Activated B cell treated with CpG ODN at 0.5 μM for 24 hours (primary cell): ENCODE measurements around the gene PITRM1. TPM values are rescaled to one million over a fixed set of nuclear protein-coding genes. Genes with fewer than 3 reads are reported as not detected.

ENCODE experiments used
- ATAC-seq: fragments of 200-7000 bp; cut with Tn5 transposase; one replicate; pipeline ENCODE4 v1.10.0; 2021; ENCODE audit warnings: low read depth, mild to moderate bottlenecking, moderate library complexity
- CTCF ChIA-PET: fragments of 350-600 bp; sonication (Branson Sonifier 250); formaldehyde crosslinking; loops from one replicate; lab custom pipeline; 2021; ENCODE audit warnings: antibody characterized with exemption; lab: Charles Lee
- POLR2A ChIA-PET: fragments of 350-600 bp; sonication (Branson Sonifier 250); formaldehyde crosslinking; loops from one replicate; lab custom pipeline; 2021; ENCODE audit warnings: antibody characterized with exemption; lab: Charles Lee
- DNase-seq: peaks from one replicate; pipeline ENCODE4 v3.0.0; 2022
- H3K27ac Mint-ChIP-seq: one replicate; pipeline ENCODE4 v1.8.0; 2020; ENCODE audit warnings: mixed read lengths
- H3K27me3 Mint-ChIP-seq: one replicate; pipeline ENCODE4 v1.8.0; 2021; ENCODE audit warnings: mixed read lengths
- H3K36me3 Mint-ChIP-seq: one replicate; pipeline ENCODE4 v1.8.0; 2021; ENCODE audit warnings: low read depth, mixed read lengths
- H3K4me1 Mint-ChIP-seq: one replicate; pipeline ENCODE4 v1.8.0; 2021; ENCODE audit warnings: mixed read lengths
- H3K4me3 Mint-ChIP-seq: one replicate; pipeline ENCODE4 v1.8.0; 2020; ENCODE audit warnings: mild to moderate bottlenecking, mixed read lengths
- H3K9me3 Mint-ChIP-seq: one replicate; pipeline ENCODE4 v1.8.0; 2020; ENCODE audit warnings: mixed read lengths
- intact Hi-C: fragments of 100-400 bp; cut with micrococcal nuclease; formaldehyde crosslinking; loops from one replicate; pipeline ENCODE4 v1.15.1; 2024
- total RNA-seq: library from RNA; stranded (reverse); gene quantifications from 2 replicates; pipeline ENCODE4 v1.2.3, GENCODE V29; 2022
- TF ChIP-seq, protein P1 (sequence below): fragments of 200-600 bp; IDR thresholded peaks from one replicate; pipeline ENCODE4 v1.8.0; 2022; ENCODE audit warnings: antibody characterized with exemption, mild to moderate bottlenecking

Gene PITRM1
- total RNA-seq, 1 donor from 2014 or later = 60.7 TPM

DNA sequence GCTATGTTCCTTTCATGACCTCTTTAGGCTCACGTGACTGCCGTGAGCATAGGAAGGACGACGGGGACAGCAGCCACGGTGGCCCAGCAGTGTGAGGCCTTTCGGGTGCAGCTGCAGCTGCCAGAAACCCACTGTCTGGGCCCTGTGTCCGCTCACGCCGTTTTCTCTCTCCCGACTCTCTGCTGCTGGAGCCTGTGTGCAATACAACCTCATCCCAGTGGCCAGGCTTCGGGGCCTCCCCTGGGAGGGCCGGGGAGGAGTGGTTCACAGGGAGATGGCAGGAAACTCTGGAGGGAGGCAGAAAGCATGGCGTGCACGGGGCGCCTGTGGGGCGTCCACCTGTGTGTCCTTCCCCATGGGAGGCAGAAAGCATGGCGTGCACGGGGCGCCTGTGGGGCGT, 66.7 kb downstream of the PITRM1 start:
- TF ChIP-seq, protein P1, sequence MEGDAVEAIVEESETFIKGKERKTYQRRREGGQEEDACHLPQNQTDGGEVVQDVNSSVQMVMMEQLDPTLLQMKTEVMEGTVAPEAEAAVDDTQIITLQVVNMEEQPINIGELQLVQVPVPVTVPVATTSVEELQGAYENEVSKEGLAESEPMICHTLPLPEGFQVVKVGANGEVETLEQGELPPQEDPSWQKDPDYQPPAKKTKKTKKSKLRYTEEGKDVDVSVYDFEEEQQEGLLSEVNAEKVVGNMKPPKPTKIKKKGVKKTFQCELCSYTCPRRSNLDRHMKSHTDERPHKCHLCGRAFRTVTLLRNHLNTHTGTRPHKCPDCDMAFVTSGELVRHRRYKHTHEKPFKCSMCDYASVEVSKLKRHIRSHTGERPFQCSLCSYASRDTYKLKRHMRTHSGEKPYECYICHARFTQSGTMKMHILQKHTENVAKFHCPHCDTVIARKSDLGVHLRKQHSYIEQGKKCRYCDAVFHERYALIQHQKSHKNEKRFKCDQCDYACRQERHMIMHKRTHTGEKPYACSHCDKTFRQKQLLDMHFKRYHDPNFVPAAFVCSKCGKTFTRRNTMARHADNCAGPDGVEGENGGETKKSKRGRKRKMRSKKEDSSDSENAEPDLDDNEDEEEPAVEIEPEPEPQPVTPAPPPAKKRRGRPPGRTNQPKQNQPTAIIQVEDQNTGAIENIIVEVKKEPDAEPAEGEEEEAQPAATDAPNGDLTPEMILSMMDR = no peak
- POLR2A ChIA-PET = no interaction called here
- DNase-seq = no peak

DNA sequence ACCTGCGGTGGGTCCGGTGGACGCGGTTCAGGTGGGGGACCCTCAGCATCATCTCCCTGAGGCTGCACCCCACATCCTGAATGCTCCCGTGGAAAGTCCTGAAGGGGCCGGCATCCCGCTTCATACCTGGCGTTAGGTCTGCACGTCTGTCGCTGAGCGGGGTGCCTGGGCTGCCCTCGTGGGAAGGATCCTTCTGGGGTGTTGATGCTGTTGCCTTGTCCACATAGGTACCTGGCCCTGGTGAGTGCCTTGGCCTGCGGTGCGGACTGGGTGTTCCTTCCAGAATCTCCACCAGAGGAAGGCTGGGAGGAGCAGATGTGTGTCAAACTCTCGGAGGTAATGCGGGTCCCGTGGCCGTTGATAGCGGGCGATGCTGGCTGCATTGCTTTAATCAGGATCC, 67.4 kb downstream of the PITRM1 start:
- H3K9me3 Mint-ChIP-seq = no peaks in the 10 kb centered on the region
- no peak overlapping the region for H3K4me3 Mint-ChIP-seq
- DNase-seq = no peak
- no peaks in the 10 kb centered on the region for H3K4me1 Mint-ChIP-seq
- no peak overlapping the region for H3K27ac Mint-ChIP-seq
- H3K27me3 Mint-ChIP-seq = no peaks in the 10 kb centered on the region
- intact Hi-C loops = no loop called here
- ATAC-seq = no peak
- TF ChIP-seq, protein P1 = no peak
- ChIA-PET CTCF (no interaction called here), POLR2A (no interaction called here)
- peaks cover 82% of the 10 kb centered on the region for H3K36me3 Mint-ChIP-seq

More for the DNA sequence above, 66.7 kb downstream of the PITRM1 start:
- H3K4me1 Mint-ChIP-seq = peaks cover 4% of the 10 kb centered on the region
- H3K4me3 Mint-ChIP-seq = no peak overlapping the region
- peaks cover 80% of the 10 kb centered on the region for H3K36me3 Mint-ChIP-seq
- no peaks in the 10 kb centered on the region for H3K27me3 Mint-ChIP-seq
- CTCF ChIA-PET = no interaction called here
- intact Hi-C loops = no loop called here
- no peak overlapping the region for H3K27ac Mint-ChIP-seq
- no peak for ATAC-seq
- H3K9me3 Mint-ChIP-seq = no peaks in the 10 kb centered on the region

DNA sequence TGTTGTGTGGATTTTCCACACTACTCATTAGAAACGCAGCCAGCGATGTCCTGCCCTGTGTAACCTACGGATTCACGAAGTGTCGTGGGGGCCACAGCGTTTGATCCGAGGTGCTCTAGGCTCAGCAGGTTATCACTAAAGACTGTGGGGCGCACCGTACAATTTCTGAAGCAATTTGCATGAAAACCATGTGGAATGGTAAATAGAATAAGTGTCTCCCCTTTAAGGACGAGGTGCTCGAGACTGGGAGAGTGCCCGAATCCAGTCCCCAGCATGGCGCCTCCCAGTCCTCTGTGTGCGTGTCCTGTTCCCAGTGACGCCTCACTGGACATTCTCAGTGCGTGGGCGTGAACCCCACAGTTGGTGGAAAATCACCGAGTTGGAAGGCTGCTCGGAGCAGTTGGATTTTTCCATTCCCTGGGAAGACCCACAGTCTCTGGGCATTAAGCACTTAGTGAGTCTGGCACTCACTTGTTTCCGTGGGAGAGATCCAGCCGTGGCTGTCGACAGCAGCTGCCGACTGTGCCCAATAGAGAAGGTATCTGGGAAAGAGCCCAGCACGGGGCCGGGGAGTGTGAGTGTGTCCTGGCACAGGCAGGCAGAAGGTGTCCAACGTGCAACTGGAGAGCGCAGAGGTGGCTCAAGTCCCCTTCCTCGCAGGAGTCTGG, 68.2 kb downstream of the PITRM1 start:
- Mint-ChIP-seq H3K9me3 (no peaks in the 10 kb centered on the region), H3K27ac (no peak overlapping the region), H3K4me1 (no peaks in the 10 kb centered on the region), H3K27me3 (no peaks in the 10 kb centered on the region), H3K4me3 (no peak overlapping the region), H3K36me3 (peaks cover 85% of the 10 kb centered on the region)
- intact Hi-C loops = no loop called here
- POLR2A ChIA-PET = no interaction called here
- DNase-seq (no peak), ATAC-seq (no peak)
- TF ChIP-seq, protein P1 = no peak
- CTCF ChIA-PET = no interaction called here

DNA sequence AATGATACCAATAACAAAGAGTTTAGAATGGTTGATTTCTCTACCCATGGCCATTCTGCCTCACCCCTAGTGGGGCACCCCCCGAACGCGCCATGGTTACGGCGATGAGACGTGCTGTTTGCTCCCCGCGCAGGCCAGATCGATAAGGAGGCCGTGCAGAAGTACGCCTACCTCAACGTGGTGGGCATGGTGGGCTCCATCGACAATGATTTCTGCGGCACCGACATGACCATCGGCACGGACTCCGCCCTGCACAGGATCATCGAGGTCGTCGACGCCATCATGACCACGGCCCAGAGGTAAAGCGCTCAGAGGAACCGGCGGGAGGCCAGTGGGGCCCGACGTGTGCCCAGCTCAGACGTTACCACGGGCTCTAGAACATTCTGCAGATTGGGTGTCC, 68.9 kb downstream of the PITRM1 start:
- POLR2A ChIA-PET = no interaction called here
- Mint-ChIP-seq H3K27me3 (no peaks in the 10 kb centered on the region), H3K9me3 (no peaks in the 10 kb centered on the region), H3K27ac (no peak overlapping the region), H3K4me1 (no peaks in the 10 kb centered on the region), H3K4me3 (no peak overlapping the region), H3K36me3 (peaks cover 81% of the 10 kb centered on the region)
- TF ChIP-seq, protein P1 = no peak
- no peak for DNase-seq
- intact Hi-C loops = no loop called here
- no peak for ATAC-seq
- CTCF ChIA-PET = no interaction called here

DNA sequence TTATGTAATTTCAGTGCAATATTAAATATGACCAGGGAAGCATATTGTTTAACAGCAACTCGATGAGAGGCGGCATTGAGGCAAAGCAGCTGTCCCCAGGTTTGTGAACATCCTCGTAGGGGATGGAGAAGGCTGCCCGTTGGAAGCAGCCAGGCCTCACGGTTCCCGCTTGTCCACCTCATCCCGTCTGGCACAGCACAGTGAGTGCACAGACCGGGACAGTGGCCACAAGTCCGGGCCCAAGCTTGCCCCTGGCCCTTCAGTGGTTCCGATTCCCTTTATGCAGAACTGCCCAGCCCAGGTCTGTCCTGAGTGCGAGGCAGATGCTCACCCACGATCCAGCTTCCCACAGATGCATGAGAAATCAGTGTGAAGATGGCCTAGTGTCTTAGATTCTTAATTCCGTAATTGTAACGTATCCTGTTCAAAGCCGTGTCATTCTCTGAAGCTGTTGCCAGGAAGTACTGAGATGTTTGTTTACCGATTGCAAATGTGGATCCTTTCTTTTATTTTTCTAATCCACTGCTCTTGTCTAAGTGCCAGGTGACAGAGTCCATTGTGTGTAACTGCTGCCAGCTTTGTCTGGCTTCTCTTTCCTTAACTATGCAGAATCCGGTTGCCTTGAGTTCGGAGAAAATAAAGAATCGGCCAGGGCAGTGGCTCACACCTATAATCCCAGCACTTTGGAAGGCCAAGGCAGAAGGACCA, 69.7 kb downstream of the PITRM1 start:
- no peak for DNase-seq
- Mint-ChIP-seq H3K27ac (no peak overlapping the region), H3K27me3 (no peaks in the 10 kb centered on the region), H3K4me1 (no peaks in the 10 kb centered on the region), H3K4me3 (no peak overlapping the region), H3K36me3 (peaks cover 74% of the 10 kb centered on the region), H3K9me3 (no peaks in the 10 kb centered on the region)
- ChIA-PET POLR2A (no interaction called here), CTCF (no interaction called here)
- intact Hi-C loops = no loop called here
- ATAC-seq = no peak
- TF ChIP-seq, protein P1 = no peak
